Ascending aorta (tissue), 2 donors: Measurements from ENCODE around the gene TLX1. TPM values are rescaled to one million over a fixed set of nuclear protein-coding genes. Genes with fewer than 3 reads are reported as not detected.

ENCODE experiments used
- DNase-seq, 2 donors: peaks; one replicate each; pipeline ENCODE4 v3.0.0-alpha.2; 2019; ENCODE audit warnings: low spot score in 2 of 2
- H3K27ac ChIP-seq, 2 donors: fragments of 200-600 bp; sonication (generic); one replicate each; pipeline ENCODE4 v1.5.1; 2016 to 2017; ENCODE audit warnings: mild to moderate bottlenecking in 1 of 2
- H3K27me3 ChIP-seq: fragments of 200-600 bp; sonication (generic); one replicate; pipeline ENCODE4 v1.5.1; 2017
- H3K36me3 ChIP-seq, 2 donors: fragments of 200-600 bp; sonication (generic); one replicate each; pipeline ENCODE4 v1.5.1; 2016
- H3K4me1 ChIP-seq, 2 donors: fragments of 200-600 bp; sonication (generic); one replicate each; pipeline ENCODE4 v1.5.1; 2016 to 2017; ENCODE audit warnings: mild to moderate bottlenecking in 1 of 2
- H3K4me3 ChIP-seq, 2 donors: fragments of 200-600 bp; sonication (generic); one replicate each; pipeline ENCODE4 v1.5.1; 2016 to 2017; ENCODE audit warnings: mild to moderate bottlenecking in 1 of 2
- H3K9me3 ChIP-seq, 2 donors: fragments of 200-600 bp; sonication (generic); one replicate each; pipeline ENCODE4 v1.5.1; 2016
- CTCF ChIP-seq, 3 experiments: fragments of 200-600 bp in 2 of 3; fragments of 450-650 bp in 1 of 3; sonication (generic) in 2 of 3; IDR thresholded peaks; one replicate each; pipeline ENCODE4 v1.5.1; 2016 to 2019; ENCODE audit warnings: antibody characterized with exemption in 3 of 3, mild to moderate bottlenecking in 1 of 3, moderate library complexity in 1 of 3
- intact Hi-C: fragments of 100-400 bp; cut with DNase I; formaldehyde crosslinking; loops from one replicate; pipeline ENCODE4 v1.15.1; 2023
- total RNA-seq: library from RNA; depleted of rRNA; stranded (reverse); fragments of >200 nt; gene quantifications from one replicate; pipeline ENCODE4 v1.1.0, GENCODE V29; 2016

Gene TLX1
- total RNA-seq, 1 donor from 2014 or later: not detected

DNA sequence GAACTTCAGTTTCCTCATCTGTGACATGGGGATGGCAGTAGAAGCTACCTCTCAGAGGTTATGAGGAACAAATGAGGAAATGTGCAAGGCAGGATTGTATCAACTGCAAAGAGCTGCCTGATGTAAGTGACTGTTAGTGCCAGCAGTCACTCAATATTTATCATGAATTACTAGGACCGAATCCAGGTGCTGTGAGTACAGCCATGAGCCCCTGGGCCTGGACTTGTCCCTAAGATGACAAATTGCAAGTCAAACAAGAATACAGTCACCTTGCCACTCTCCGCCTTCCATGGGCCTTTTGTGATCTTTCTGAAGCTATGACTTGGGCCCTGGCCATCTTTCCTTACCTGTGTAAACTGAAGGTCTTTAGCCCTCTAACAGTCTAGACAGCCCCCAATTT is 27.7 kb upstream of the TLX1 start:
- H3K27ac ChIP-seq: no peak overlapping the region
- intact Hi-C loops: no loop called here
- no peak for DNase-seq
- no peaks in the 10 kb centered on the region for H3K9me3 ChIP-seq
- no peaks in the 10 kb centered on the region for H3K4me1 ChIP-seq
- no peak overlapping the region for H3K4me3 ChIP-seq
- no peaks in the 10 kb centered on the region for H3K36me3 ChIP-seq
- H3K27me3 ChIP-seq: no peaks in the 10 kb centered on the region
- TF ChIP-seq CTCF (IDR thresholded peaks at IDR 0.05): no peak

DNA sequence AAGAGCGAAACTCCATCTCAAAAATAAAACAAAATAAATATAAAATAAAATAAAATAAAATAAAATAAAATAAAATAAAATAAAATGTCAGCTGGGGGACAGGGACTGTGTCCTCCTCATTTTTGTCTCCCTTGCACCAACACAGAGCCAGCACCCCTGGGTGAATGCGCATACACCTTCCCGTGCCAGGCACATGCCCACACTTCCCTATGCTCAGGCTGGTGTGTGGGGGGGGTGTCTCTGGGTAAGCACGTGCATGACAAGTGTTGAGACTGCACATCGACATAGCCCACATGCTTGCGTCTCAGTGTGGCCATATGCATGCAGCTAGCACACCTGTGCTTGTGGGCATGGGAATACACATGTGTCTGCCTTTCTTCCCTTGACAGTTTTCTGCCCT is 24.7 kb upstream of the TLX1 start:
- Histone ChIP-seq H3K4me3 (no peak overlapping the region), H3K27me3 (no peaks in the 10 kb centered on the region), H3K4me1 (no peaks in the 10 kb centered on the region), H3K36me3 (no peaks in the 10 kb centered on the region), H3K9me3 (no peaks in the 10 kb centered on the region), H3K27ac (no peak overlapping the region)
- DNase-seq: no peak
- no peak for TF ChIP-seq CTCF (IDR thresholded peaks at IDR 0.05)
- intact Hi-C loops: no loop called here

DNA sequence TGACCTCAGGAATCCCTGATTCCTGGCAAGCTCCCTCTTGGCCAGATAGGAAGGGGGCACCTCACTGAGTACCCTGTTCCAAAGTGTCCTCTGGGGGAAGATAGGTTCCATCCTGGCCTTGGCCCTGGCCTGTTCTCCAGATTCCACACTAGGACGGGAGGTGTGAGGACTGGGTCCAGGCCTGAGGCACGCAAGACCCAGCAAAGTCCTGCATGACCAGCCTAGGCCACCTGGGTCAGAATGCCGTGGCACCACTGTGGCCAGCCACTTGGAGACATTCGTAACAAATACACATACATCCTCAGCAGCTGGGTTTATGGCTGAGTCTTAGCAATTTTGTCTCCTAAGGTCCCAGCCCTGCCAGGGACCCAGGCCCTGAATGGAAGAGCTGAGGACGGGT is 23.3 kb upstream of the TLX1 start:
- intact Hi-C loops: no loop called here
- no peak for DNase-seq
- H3K4me1 ChIP-seq: no peaks in the 10 kb centered on the region
- H3K27ac ChIP-seq: no peak overlapping the region
- no peak overlapping the region for H3K4me3 ChIP-seq
- no peaks in the 10 kb centered on the region for H3K36me3 ChIP-seq
- TF ChIP-seq CTCF (IDR thresholded peaks at IDR 0.05): no peak
- no peaks in the 10 kb centered on the region for H3K27me3 ChIP-seq
- H3K9me3 ChIP-seq: no peaks in the 10 kb centered on the region

GRCh38 chr10:101110856-101111523 is 20.1 kb upstream of the TLX1 start:
- TF ChIP-seq CTCF (IDR thresholded peaks at IDR 0.05): no peak
- Histone ChIP-seq H3K36me3 (no peaks in the 10 kb centered on the region), H3K4me1 (no peaks in the 10 kb centered on the region), H3K27me3 (no peaks in the 10 kb centered on the region), H3K4me3 (no peak overlapping the region), H3K27ac (no peak overlapping the region), H3K9me3 (no peaks in the 10 kb centered on the region)
- no peak for DNase-seq
- intact Hi-C loops: no loop called here

GRCh38 chr10:101111547-101111946 is 19.6 kb upstream of the TLX1 start:
- H3K27ac ChIP-seq: no peak overlapping the region
- no peak for DNase-seq
- no peaks in the 10 kb centered on the region for H3K4me1 ChIP-seq
- H3K27me3 ChIP-seq: no peaks in the 10 kb centered on the region
- TF ChIP-seq CTCF (IDR thresholded peaks at IDR 0.05): no peak
- H3K36me3 ChIP-seq: no peaks in the 10 kb centered on the region
- intact Hi-C loops: no loop called here
- H3K9me3 ChIP-seq: no peaks in the 10 kb centered on the region
- no peak overlapping the region for H3K4me3 ChIP-seq
